Nephron (organoid): Measurements from ENCODE around the gene CNTN1.
A peak's percentile ranks its signal among the peaks of the same experiment; 100 is the strongest.

ENCODE experiments used
- H3K27ac Mint-ChIP-seq, 3 experiments: 2 replicates each; pipeline ENCODE4 v1.8.0; 2020; ENCODE audit warnings: mixed read lengths in 3 of 3, mild to moderate bottlenecking in 2 of 3, moderate library complexity in 1 of 3
- H3K27me3 Mint-ChIP-seq: 2 replicates; pipeline ENCODE4 v1.8.0; 2021; ENCODE audit warnings: low read depth, mild to moderate bottlenecking, moderate library complexity, mixed read lengths
- H3K36me3 Mint-ChIP-seq: 2 replicates; pipeline ENCODE4 v1.8.0; 2020; ENCODE audit warnings: low read depth, mixed read lengths
- H3K4me1 Mint-ChIP-seq: 2 replicates; pipeline ENCODE4 v1.8.0; 2020; ENCODE audit warnings: mixed read lengths
- H3K4me3 Mint-ChIP-seq, 3 experiments: 2 replicates each; pipeline ENCODE4 v1.8.0; 2020; ENCODE audit warnings: mild to moderate bottlenecking in 3 of 3, mixed read lengths in 3 of 3, moderate library complexity in 2 of 3
- H3K9me3 Mint-ChIP-seq: 2 replicates; pipeline ENCODE4 v1.8.0; 2020; ENCODE audit warnings: mixed read lengths
- CTCF ChIP-seq, 3 experiments: fragments of 200-600 bp; sonication (generic); IDR thresholded peaks; one replicate each; pipeline ENCODE4 v1.5.0; 2021; ENCODE audit warnings: antibody characterized with exemption in 3 of 3; ENCODE audit not compliant: unreplicated experiment in 3 of 3

Gene CNTN1

DNA sequence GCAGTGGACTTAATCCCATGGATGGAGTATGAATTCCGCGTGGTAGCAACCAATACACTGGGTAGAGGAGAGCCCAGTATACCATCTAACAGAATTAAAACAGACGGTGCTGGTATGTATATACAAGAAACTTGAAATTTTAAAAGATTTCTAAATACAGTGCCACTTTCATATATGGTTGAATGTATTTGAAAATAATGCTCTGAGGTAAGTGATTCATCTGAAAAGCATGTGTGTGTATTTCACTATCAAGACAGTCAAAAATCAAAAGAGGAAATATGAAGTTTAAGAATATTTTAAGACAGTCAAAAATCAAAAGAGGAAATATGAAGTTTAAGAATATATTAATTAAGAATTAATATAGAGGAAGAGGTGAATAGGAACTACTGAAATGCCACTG lies 300.9 kb downstream of the CNTN1 start:
- no peak for TF ChIP-seq CTCF (IDR thresholded peaks at IDR 0.05; ENCODE audit: unreplicated experiment in 3 of 3)
- Mint-ChIP-seq H3K4me3 (no peak overlapping the region), H3K9me3 (no peaks in the 10 kb centered on the region), H3K27ac (no peak overlapping the region), H3K27me3 (no peaks in the 10 kb centered on the region), H3K36me3 (no peaks in the 10 kb centered on the region), H3K4me1 (peaks cover 12% of the 10 kb centered on the region)

GRCh38 chr12:40996091-40996490 lies 303.9 kb downstream of the CNTN1 start:
- H3K36me3 Mint-ChIP-seq: peaks cover 5% of the 10 kb centered on the region
- H3K27ac Mint-ChIP-seq: no peak overlapping the region
- H3K9me3 Mint-ChIP-seq: peaks cover 2% of the 10 kb centered on the region
- no peak for TF ChIP-seq CTCF (IDR thresholded peaks at IDR 0.05; ENCODE audit: unreplicated experiment in 3 of 3)
- H3K27me3 Mint-ChIP-seq: no peaks in the 10 kb centered on the region
- H3K4me3 Mint-ChIP-seq: no peak overlapping the region
- H3K4me1 Mint-ChIP-seq: no peaks in the 10 kb centered on the region

DNA sequence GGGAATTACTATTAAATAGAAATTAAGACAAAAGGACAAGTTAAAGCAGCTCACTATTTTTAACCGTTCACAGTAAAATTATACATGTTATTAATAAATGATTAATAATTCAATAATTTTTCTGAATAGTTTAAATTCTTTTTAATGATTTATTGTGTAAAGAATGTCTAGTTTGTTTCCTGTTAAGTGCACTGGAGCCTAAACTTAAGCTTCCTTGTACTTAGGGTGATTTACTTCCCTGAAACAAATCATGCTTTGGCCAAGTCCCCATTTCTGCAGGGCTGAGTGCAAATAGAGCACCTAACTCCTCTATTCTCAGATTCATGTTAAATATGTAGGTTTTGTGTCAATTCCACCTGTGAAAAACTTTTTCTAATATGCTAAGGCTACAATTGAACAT lies 307.0 kb downstream of the CNTN1 start:
- Mint-ChIP-seq H3K36me3 (peaks cover 22% of the 10 kb centered on the region), H3K27ac (peak overlapping the region in 1 of 3 experiments; percentile 64), H3K4me1 (no peaks in the 10 kb centered on the region), H3K4me3 (no peak overlapping the region), H3K9me3 (peaks cover 26% of the 10 kb centered on the region), H3K27me3 (no peaks in the 10 kb centered on the region)
- no peak for TF ChIP-seq CTCF (IDR thresholded peaks at IDR 0.05; ENCODE audit: unreplicated experiment in 3 of 3)

- Mint-ChIP-seq H3K27ac (no peak overlapping the region), H3K36me3 (peaks cover 47% of the 10 kb centered on the region), H3K27me3 (no peaks in the 10 kb centered on the region), H3K9me3 (peaks cover 90% of the 10 kb centered on the region), H3K4me1 (no peaks in the 10 kb centered on the region), H3K4me3 (no peak overlapping the region)
- no peak for TF ChIP-seq CTCF (IDR thresholded peaks at IDR 0.05; ENCODE audit: unreplicated experiment in 3 of 3)
These were observed 316.2 kb downstream of the CNTN1 start for GRCh38 chr12:41008472-41008871.

GRCh38 chr12:41011939-41012338 lies 319.7 kb downstream of the CNTN1 start:
- peaks cover 23% of the 10 kb centered on the region for H3K36me3 Mint-ChIP-seq
- no peak for TF ChIP-seq CTCF (IDR thresholded peaks at IDR 0.05; ENCODE audit: unreplicated experiment in 3 of 3)
- peaks cover 64% of the 10 kb centered on the region for H3K9me3 Mint-ChIP-seq

GRCh38 chr12:41013881-41014642 lies 321.8 kb downstream of the CNTN1 start:
- Mint-ChIP-seq H3K27ac (no peak overlapping the region), H3K4me1 (peaks cover 4% of the 10 kb centered on the region), H3K36me3 (peaks cover 13% of the 10 kb centered on the region), H3K9me3 (peaks cover 45% of the 10 kb centered on the region), H3K4me3 (no peak overlapping the region), H3K27me3 (no peaks in the 10 kb centered on the region)
- no peak for TF ChIP-seq CTCF (IDR thresholded peaks at IDR 0.05; ENCODE audit: unreplicated experiment in 3 of 3)

More at GRCh38 chr12:41011939-41012338, 319.7 kb downstream of the CNTN1 start:
- no peak overlapping the region for H3K27ac Mint-ChIP-seq
- H3K4me1 Mint-ChIP-seq: peaks cover 4% of the 10 kb centered on the region
- no peaks in the 10 kb centered on the region for H3K27me3 Mint-ChIP-seq
- H3K4me3 Mint-ChIP-seq: no peak overlapping the region
